CD4-positive, alpha-beta T cell (primary cell): ENCODE data around the gene RAD50. TPM values are rescaled to one million over a fixed set of nuclear protein-coding genes. Genes with fewer than 3 reads are reported as not detected.

Experiments
- ATAC-seq: fragments of 200-7000 bp; cut with Tn5 transposase; one replicate; pipeline ENCODE4 v1.10.0; 2022; ENCODE audit warnings: mild to moderate bottlenecking; ENCODE audit not compliant: poor library complexity
- CTCF ChIA-PET: fragments of 350-600 bp; sonication (Branson Sonifier 250); formaldehyde crosslinking; loops from one replicate; lab custom pipeline; 2021; ENCODE audit warnings: antibody characterized with exemption, inconsistent platforms; lab: Charles Lee
- POLR2A ChIA-PET: fragments of 350-600 bp; sonication (Branson Sonifier 250); formaldehyde crosslinking; loops from one replicate; lab custom pipeline; 2021; ENCODE audit warnings: antibody characterized with exemption, inconsistent platforms; lab: Charles Lee
- DNase-seq, 14 experiments: peaks; one replicate each; pipeline ENCODE4 v3.0.0-alpha.2; 2013 to 2020; ENCODE audit warnings: mixed read lengths in 2 of 14
- H3K27ac ChIP-seq, 2 donors: one replicate each; pipeline versions ENCODE4 v1.5.1 to v1.7.0; 2013; ENCODE audit warnings: low read length in 2 of 2, low read depth in 1 of 2, mild to moderate bottlenecking in 1 of 2
- H3K27me3 ChIP-seq, 2 experiments: 1 replicate in 1 of 2; 2 replicates in 1 of 2; pipeline versions ENCODE4 v1.6.1 to v1.7.0; 2013; ENCODE audit warnings: low read length in 2 of 2, control low read depth in 1 of 2, mild to moderate bottlenecking in 1 of 2, moderate library complexity in 1 of 2; ENCODE audit not compliant: insufficient read depth in 2 of 2, control insufficient read depth in 1 of 2
- H3K36me3 ChIP-seq: one replicate; pipeline ENCODE4 v1.6.1; 2013; ENCODE audit warnings: low read length, control low read depth; ENCODE audit not compliant: insufficient read depth
- H3K4me1 ChIP-seq: one replicate; pipeline ENCODE4 v1.6.1; 2013; ENCODE audit warnings: low read length, control low read depth; ENCODE audit not compliant: insufficient read depth
- H3K4me3 ChIP-seq: one replicate; pipeline ENCODE4 v1.5.1; 2013; ENCODE audit warnings: mild to moderate bottlenecking, low read length, moderate library complexity
- H3K9me3 ChIP-seq, 2 experiments: 1 replicate in 1 of 2; 2 replicates in 1 of 2; pipeline versions ENCODE4 v1.6.1 to v1.7.0; 2013; ENCODE audit warnings: low read length in 2 of 2, mild to moderate bottlenecking in 2 of 2, control low read depth in 1 of 2, moderate library complexity in 1 of 2; ENCODE audit not compliant: control insufficient read depth in 1 of 2, insufficient read depth in 1 of 2
- H3K27ac Mint-ChIP-seq: one replicate; pipeline ENCODE4 v1.8.0; 2020; ENCODE audit warnings: mixed read lengths
- H3K27me3 Mint-ChIP-seq: one replicate; pipeline ENCODE4 v1.8.0; 2021; ENCODE audit warnings: mixed read lengths
- H3K36me3 Mint-ChIP-seq: one replicate; pipeline ENCODE4 v1.8.0; 2021; ENCODE audit warnings: low read depth, mixed read lengths
- H3K4me1 Mint-ChIP-seq: one replicate; pipeline ENCODE4 v1.8.0; 2021; ENCODE audit warnings: low read depth, mixed read lengths
- H3K4me3 Mint-ChIP-seq: one replicate; pipeline ENCODE4 v1.8.0; 2020; ENCODE audit warnings: mild to moderate bottlenecking, mixed read lengths
- H3K9me3 Mint-ChIP-seq: one replicate; pipeline ENCODE4 v1.8.0; 2020; ENCODE audit warnings: mixed read lengths
- CTCF ChIP-seq: fragments of 200-600 bp; IDR thresholded peaks from one replicate; pipeline ENCODE4 v1.8.0; 2022; ENCODE audit warnings: antibody characterized with exemption, mild to moderate bottlenecking
- intact Hi-C, 2 experiments: fragments of 100-400 bp; cut with DNase I in 1 of 2; cut with micrococcal nuclease in 1 of 2; formaldehyde crosslinking; loops; one replicate each; pipeline versions ENCODE4 v1.15.1 to v1.9.0; 2023 to 2025; cut with DNase I, micrococcal nuclease
- total RNA-seq, 174 experiments: library from RNA in 2 of 174; stranded (reverse) in 2 of 174; gene quantifications; one replicate each; pipeline ENCODE4 v1.2.3 and lab custom pipeline; 2021 to 2026

RAD50 gene
- total RNA-seq, 2 experiments from 2014 or later = 12.7 to 13.4 TPM

- no peaks in the 10 kb centered on the region for H3K36me3 Mint-ChIP-seq
- Histone ChIP-seq H3K27me3 (no peaks in the 10 kb centered on the region), H3K9me3 (no peaks in the 10 kb centered on the region), H3K4me3 (no peak overlapping the region), H3K36me3 (no peaks in the 10 kb centered on the region), H3K27ac (no peak overlapping the region), H3K4me1 (peaks cover 13% of the 10 kb centered on the region)
- ATAC-seq (no peak), DNase-seq (no peak)
- POLR2A ChIA-PET = no interaction called here
- no peak overlapping the region for H3K27ac Mint-ChIP-seq
- CTCF ChIA-PET = no interaction called here
- no peaks in the 10 kb centered on the region for H3K27me3 Mint-ChIP-seq
- peaks cover 19% of the 10 kb centered on the region for H3K4me1 Mint-ChIP-seq
- no peak for TF ChIP-seq CTCF
- no peak overlapping the region for H3K4me3 Mint-ChIP-seq
- no peaks in the 10 kb centered on the region for H3K9me3 Mint-ChIP-seq
- intact Hi-C loops = no loop called here
Observed at GRCh38 chr5:132684491-132684890, 127.7 kb downstream of the RAD50 start.

- H3K4me3 ChIP-seq = no peak overlapping the region
- DNase-seq (no peak), ATAC-seq (no peak)
- no peak overlapping the region for H3K27ac ChIP-seq
- Mint-ChIP-seq H3K27ac (no peak overlapping the region), H3K9me3 (no peaks in the 10 kb centered on the region), H3K4me3 (no peak overlapping the region), H3K36me3 (no peaks in the 10 kb centered on the region), H3K4me1 (peaks cover 20% of the 10 kb centered on the region), H3K27me3 (no peaks in the 10 kb centered on the region)
- no peak for TF ChIP-seq CTCF
- no peaks in the 10 kb centered on the region for H3K9me3 ChIP-seq
- H3K4me1 ChIP-seq = peaks cover 13% of the 10 kb centered on the region
- CTCF ChIA-PET = no interaction called here
- H3K36me3 ChIP-seq = no peaks in the 10 kb centered on the region
- H3K27me3 ChIP-seq = no peaks in the 10 kb centered on the region
- intact Hi-C loops = loop anchor here in 1 of 2 experiments (5.0 kb wide), 1 partner anchor 613 kb away; the partner anchor contains the start of gene CSF2
- POLR2A ChIA-PET = no interaction called here
Observed at GRCh38 chr5:132684922-132685720, 128.3 kb downstream of the RAD50 start.

- no peak overlapping the region for H3K4me3 Mint-ChIP-seq
- Histone ChIP-seq H3K4me1 (peaks cover 13% of the 10 kb centered on the region), H3K9me3 (no peaks in the 10 kb centered on the region), H3K36me3 (no peaks in the 10 kb centered on the region), H3K4me3 (no peak overlapping the region), H3K27ac (no peak overlapping the region), H3K27me3 (no peaks in the 10 kb centered on the region)
- intact Hi-C loops = loop anchor here in 1 of 2 experiments (5.0 kb wide), 1 partner anchor 614 kb away; the partner anchor contains the start of gene CSF2
- no peak for TF ChIP-seq CTCF
- no peaks in the 10 kb centered on the region for H3K36me3 Mint-ChIP-seq
- no peak overlapping the region for H3K27ac Mint-ChIP-seq
- CTCF ChIA-PET = no interaction called here
- DNase-seq (no peak), ATAC-seq (no peak)
- POLR2A ChIA-PET = interaction anchor here (0.6 kb wide), 1 partner anchor 332 kb away, joined by 3 read pairs; no protein-coding TSS in a partner anchor
- H3K9me3 Mint-ChIP-seq = no peaks in the 10 kb centered on the region
- peaks cover 20% of the 10 kb centered on the region for H3K4me1 Mint-ChIP-seq
- no peaks in the 10 kb centered on the region for H3K27me3 Mint-ChIP-seq
Observed at GRCh38 chr5:132686193-132686592, 129.4 kb downstream of the RAD50 start.
